ENCODE measurements around the gene KCNMB4.

DNA sequence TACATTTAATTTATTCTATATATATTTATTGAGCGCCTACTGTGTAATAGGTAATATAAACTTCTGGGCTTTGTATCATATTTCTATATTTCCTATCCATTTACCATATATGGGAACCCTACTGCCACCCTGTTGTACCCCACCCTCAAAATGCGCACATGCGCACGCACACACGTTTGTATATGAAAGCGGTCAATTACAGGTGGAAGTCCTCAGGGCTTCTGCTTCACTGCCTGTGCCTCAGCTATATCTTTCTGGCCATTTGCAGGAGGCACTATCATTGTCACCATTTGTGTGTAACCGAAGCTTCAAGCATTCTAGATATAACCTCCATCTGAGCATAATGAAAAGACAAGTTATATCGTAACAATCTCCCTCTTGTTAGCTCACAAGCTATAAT, 31.3 kb upstream of the KCNMB4 start:
- TF ChIP-seq CTCF (IDR thresholded peaks at IDR 0.05; ENCODE audit: borderline replicate concordance, extremely low read depth, low read length, poor library complexity, severe bottlenecking) (no peak), EZH2 (IDR thresholded peaks at IDR 0.05; ENCODE audit: borderline replicate concordance, low read depth, low read length, severe bottlenecking) (no peak)

Data from DND-41 (cell line).